Liver (tissue), 9 donors: ENCODE data around the gene ACER2. TPM values are rescaled to one million over a fixed set of nuclear protein-coding genes. Genes with fewer than 3 reads are reported as not detected.

Experiments
- DNase-seq: peaks from one replicate; pipeline ENCODE4 v3.0.0-alpha.2; 2017; ENCODE audit warnings: low spot score
- H3K27ac ChIP-seq, 2 donors: one replicate each; pipeline ENCODE4 v1.7.0; 2013; ENCODE audit warnings: inconsistent platforms in 2 of 2, low read length in 2 of 2, control low read depth in 1 of 2, low read depth in 1 of 2, mild to moderate bottlenecking in 1 of 2
- H3K27me3 ChIP-seq, 4 donors: one replicate each; pipeline versions ENCODE4 v1.6.1 to v1.7.0; 2013; ENCODE audit warnings: low read length in 3 of 4, inconsistent platforms in 1 of 4, mild to moderate bottlenecking in 1 of 4, moderate library complexity in 1 of 4; ENCODE audit not compliant: control insufficient read depth in 4 of 4, insufficient read depth in 4 of 4
- H3K36me3 ChIP-seq, 4 donors: one replicate each; pipeline versions ENCODE4 v1.6.1 to v1.7.0; 2013; ENCODE audit warnings: low read length in 3 of 4, mild to moderate bottlenecking in 3 of 4, low read depth in 1 of 4, moderate library complexity in 1 of 4; ENCODE audit not compliant: control insufficient read depth in 4 of 4, insufficient read depth in 3 of 4
- H3K4me1 ChIP-seq, 4 donors: one replicate each; pipeline versions ENCODE4 v1.6.1 to v1.7.0; 2013; ENCODE audit warnings: low read length in 3 of 4, mild to moderate bottlenecking in 3 of 4, moderate library complexity in 1 of 4; ENCODE audit not compliant: control insufficient read depth in 4 of 4, insufficient read depth in 4 of 4
- H3K4me3 ChIP-seq, 3 donors: one replicate each; pipeline versions ENCODE4 v1.6.1 to v1.7.0; 2013; ENCODE audit warnings: low read length in 3 of 3, control low read depth in 1 of 3, low read depth in 1 of 3, mild to moderate bottlenecking in 1 of 3
- H3K9ac ChIP-seq, 2 donors: one replicate each; pipeline ENCODE4 v1.7.0; 2013; ENCODE audit warnings: low read length in 2 of 2, mild to moderate bottlenecking in 2 of 2, moderate library complexity in 2 of 2, control low read depth in 1 of 2, low read depth in 1 of 2
- H3K9me3 ChIP-seq, 4 donors: one replicate each; pipeline versions ENCODE4 v1.6.1 to v1.7.0; 2013; ENCODE audit warnings: low read length in 3 of 4; ENCODE audit not compliant: control insufficient read depth in 4 of 4
- EGR1 ChIP-seq, 2 donors: IDR thresholded peaks; 2 replicates each; pipeline ENCODE4 v1.6.1; 2016 to 2018; ENCODE audit warnings: antibody characterized with exemption in 2 of 2, low read depth in 2 of 2
- FOXA1 ChIP-seq: IDR thresholded peaks from 2 replicates; pipeline ENCODE4 v1.6.1; 2016; ENCODE audit warnings: antibody characterized with exemption
- FOXA2 ChIP-seq: IDR thresholded peaks from 2 replicates; pipeline ENCODE4 v1.6.1; 2016; ENCODE audit warnings: antibody characterized with exemption
- GABPA ChIP-seq, 2 donors: IDR thresholded peaks in 1 of 2; conservative IDR thresholded peaks in 1 of 2; 2 replicates each; pipeline ENCODE4 v1.6.1; 2016; ENCODE audit warnings: antibody characterized with exemption in 2 of 2, mild to moderate bottlenecking in 1 of 2, moderate library complexity in 1 of 2
- HNF4A ChIP-seq, 2 donors: conservative IDR thresholded peaks; 2 replicates each; pipeline ENCODE4 v1.6.1; 2016; ENCODE audit warnings: antibody characterized with exemption in 2 of 2, mild to moderate bottlenecking in 2 of 2
- HNF4G ChIP-seq: IDR thresholded peaks from 2 replicates; pipeline ENCODE4 v1.6.1; 2016; ENCODE audit warnings: antibody characterized with exemption
- JUND ChIP-seq, 2 donors: IDR thresholded peaks; 2 replicates each; pipeline ENCODE4 v1.6.1; 2016; ENCODE audit warnings: antibody characterized with exemption in 2 of 2
- NR2F2 ChIP-seq: IDR thresholded peaks from 2 replicates; pipeline ENCODE4 v1.6.1; 2016; ENCODE audit warnings: antibody characterized with exemption
- RAD21 ChIP-seq, 2 donors: IDR thresholded peaks; 2 replicates each; pipeline ENCODE4 v1.6.1; 2016; ENCODE audit warnings: antibody characterized with exemption in 2 of 2, mild to moderate bottlenecking in 2 of 2
- RXRA ChIP-seq, 2 donors: IDR thresholded peaks; 2 replicates each; pipeline ENCODE4 v1.6.1; 2017 to 2018; ENCODE audit warnings: antibody characterized with exemption in 2 of 2, mild to moderate bottlenecking in 1 of 2
- SP1 ChIP-seq: IDR thresholded peaks from 2 replicates; pipeline ENCODE4 v1.6.1; 2018; ENCODE audit warnings: antibody characterized with exemption, mild to moderate bottlenecking
- TAF1 ChIP-seq: conservative IDR thresholded peaks from 2 replicates; pipeline ENCODE4 v1.6.1; 2016; ENCODE audit warnings: antibody characterized with exemption, mild to moderate bottlenecking
- YY1 ChIP-seq: IDR thresholded peaks from 2 replicates; pipeline ENCODE4 v1.6.1; 2016; ENCODE audit warnings: antibody characterized with exemption, mild to moderate bottlenecking
- WGBS: extraction: QIAGEN DNeasy Blood & Tissue Kit; methylation state at CpG from one replicate; pipeline ENCODE4 v1.1.7; 2013; 5-methylcytosine and 5-hydroxymethylcytosine counted together
- polyA plus RNA-seq, 2 donors: library from polyadenylated mRNA; stranded (reverse) in 1 of 2; unstranded in 1 of 2; fragments of 200-250 nt in 1 of 2; fragments of >200 nt in 1 of 2; fragmentation: Nextera tagmentation in 1 of 2; extraction: Ambion mirVana in 1 of 2; gene quantifications; one replicate each; pipeline versions ENCODE4 v1.2.1 to v1.2.3, GENCODE V29; 2013 to 2015
- total RNA-seq, 2 donors: library from RNA; depleted of rRNA; stranded (reverse); fragments of >200 nt; gene quantifications; one replicate each; pipeline ENCODE4 v1.2.3, GENCODE V29; 2014
- TF ChIP-seq, protein P1 (sequence below): fragments of 150-350 bp; IDR thresholded peaks from 2 replicates; pipeline ENCODE4 v1.5.1; 2017; ENCODE audit warnings: improper control_type of control experiment, low read depth, low read length; ENCODE audit not compliant: missing input control
- TF ChIP-seq, protein P2 (sequence below): IDR thresholded peaks from 2 replicates; pipeline ENCODE4 v1.6.1; 2016; ENCODE audit warnings: antibody characterized with exemption
- TF ChIP-seq, protein P3 (sequence below): IDR thresholded peaks from 2 replicates; pipeline ENCODE4 v1.6.1; 2016; ENCODE audit warnings: antibody characterized with exemption
- TF ChIP-seq, protein P4 (sequence below): IDR thresholded peaks from 2 replicates; pipeline ENCODE4 v1.6.1; 2016; ENCODE audit warnings: antibody characterized with exemption
- donor health status: healthy.
- donor health status: healthy.
- donor health status: healthy.
- donor health status: healthy.
- donor health status: healthy.

The ACER2 gene
- total and polyA plus RNA-seq, 4 donors: 0.47 to 4.0 (median 1.9) TPM

DNA sequence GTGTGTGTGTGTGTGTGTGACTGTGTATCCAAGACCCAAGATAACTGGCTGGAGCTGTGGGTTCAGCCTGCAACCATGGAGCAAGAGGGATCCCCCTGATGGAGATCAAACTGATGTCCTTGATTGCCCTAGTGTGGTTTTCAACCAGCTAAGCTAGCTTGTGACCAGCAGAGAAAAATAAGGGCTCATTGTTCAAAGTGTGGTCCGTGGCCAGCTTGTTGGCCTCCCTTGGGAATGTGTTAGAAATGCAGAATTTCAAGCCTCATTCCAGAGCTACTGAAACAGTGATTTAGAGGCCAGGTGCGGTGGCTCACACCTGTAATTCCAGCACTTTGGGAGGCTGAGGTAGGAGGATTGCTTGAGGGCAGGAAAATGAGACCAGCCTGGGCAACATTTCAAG is 79.9 kb downstream of the ACER2 start (continued):
- TF ChIP-seq, protein P1, sequence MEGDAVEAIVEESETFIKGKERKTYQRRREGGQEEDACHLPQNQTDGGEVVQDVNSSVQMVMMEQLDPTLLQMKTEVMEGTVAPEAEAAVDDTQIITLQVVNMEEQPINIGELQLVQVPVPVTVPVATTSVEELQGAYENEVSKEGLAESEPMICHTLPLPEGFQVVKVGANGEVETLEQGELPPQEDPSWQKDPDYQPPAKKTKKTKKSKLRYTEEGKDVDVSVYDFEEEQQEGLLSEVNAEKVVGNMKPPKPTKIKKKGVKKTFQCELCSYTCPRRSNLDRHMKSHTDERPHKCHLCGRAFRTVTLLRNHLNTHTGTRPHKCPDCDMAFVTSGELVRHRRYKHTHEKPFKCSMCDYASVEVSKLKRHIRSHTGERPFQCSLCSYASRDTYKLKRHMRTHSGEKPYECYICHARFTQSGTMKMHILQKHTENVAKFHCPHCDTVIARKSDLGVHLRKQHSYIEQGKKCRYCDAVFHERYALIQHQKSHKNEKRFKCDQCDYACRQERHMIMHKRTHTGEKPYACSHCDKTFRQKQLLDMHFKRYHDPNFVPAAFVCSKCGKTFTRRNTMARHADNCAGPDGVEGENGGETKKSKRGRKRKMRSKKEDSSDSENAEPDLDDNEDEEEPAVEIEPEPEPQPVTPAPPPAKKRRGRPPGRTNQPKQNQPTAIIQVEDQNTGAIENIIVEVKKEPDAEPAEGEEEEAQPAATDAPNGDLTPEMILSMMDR: no peak
- TF ChIP-seq TAF1 (no peak), NR2F2 (no peak)
- TF ChIP-seq, protein P2, sequence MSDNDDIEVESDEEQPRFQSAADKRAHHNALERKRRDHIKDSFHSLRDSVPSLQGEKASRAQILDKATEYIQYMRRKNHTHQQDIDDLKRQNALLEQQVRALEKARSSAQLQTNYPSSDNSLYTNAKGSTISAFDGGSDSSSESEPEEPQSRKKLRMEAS: no peak
- TF ChIP-seq, protein P3, sequence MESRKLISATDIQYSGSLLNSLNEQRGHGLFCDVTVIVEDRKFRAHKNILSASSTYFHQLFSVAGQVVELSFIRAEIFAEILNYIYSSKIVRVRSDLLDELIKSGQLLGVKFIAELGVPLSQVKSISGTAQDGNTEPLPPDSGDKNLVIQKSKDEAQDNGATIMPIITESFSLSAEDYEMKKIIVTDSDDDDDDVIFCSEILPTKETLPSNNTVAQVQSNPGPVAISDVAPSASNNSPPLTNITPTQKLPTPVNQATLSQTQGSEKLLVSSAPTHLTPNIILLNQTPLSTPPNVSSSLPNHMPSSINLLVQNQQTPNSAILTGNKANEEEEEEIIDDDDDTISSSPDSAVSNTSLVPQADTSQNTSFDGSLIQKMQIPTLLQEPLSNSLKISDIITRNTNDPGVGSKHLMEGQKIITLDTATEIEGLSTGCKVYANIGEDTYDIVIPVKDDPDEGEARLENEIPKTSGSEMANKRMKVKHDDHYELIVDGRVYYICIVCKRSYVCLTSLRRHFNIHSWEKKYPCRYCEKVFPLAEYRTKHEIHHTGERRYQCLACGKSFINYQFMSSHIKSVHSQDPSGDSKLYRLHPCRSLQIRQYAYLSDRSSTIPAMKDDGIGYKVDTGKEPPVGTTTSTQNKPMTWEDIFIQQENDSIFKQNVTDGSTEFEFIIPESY: no peak

DNA sequence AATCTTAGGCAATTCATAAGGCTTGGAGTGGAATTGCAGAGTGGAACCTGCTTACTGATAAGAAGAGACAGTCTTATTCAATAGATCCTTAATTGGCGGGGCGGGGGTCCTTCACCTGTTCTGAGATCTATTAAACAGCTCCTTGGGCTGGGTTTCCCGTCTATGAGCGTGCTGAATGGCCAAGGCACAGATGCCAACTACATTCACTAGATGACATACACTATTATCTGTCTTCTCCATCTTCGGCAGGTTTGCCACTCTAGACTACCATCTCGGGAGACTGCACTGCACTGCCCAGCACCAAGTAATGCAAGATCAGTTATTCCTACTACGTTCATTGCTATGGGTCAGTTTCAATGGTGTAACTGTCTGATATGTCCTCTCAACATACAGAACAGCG is 81.5 kb downstream of the ACER2 start:
- no peak overlapping the region for H3K9ac ChIP-seq
- H3K27me3 ChIP-seq: no peaks in the 10 kb centered on the region
- H3K9me3 ChIP-seq: no peaks in the 10 kb centered on the region
- no peak overlapping the region for H3K27ac ChIP-seq
- no peak for TF ChIP-seq RAD21 (IDR thresholded peaks at IDR 0.05)
- TF ChIP-seq RXRA (IDR thresholded peaks at IDR 0.05): no peak
- no peak for TF ChIP-seq NR2F2
- TF ChIP-seq FOXA2: no peak
- no peak for TF ChIP-seq EGR1 (IDR thresholded peaks at IDR 0.05; ENCODE audit: low read depth in 2 of 2)
- TF ChIP-seq, protein P4, sequence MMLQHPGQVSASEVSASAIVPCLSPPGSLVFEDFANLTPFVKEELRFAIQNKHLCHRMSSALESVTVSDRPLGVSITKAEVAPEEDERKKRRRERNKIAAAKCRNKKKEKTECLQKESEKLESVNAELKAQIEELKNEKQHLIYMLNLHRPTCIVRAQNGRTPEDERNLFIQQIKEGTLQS: no peak
- TF ChIP-seq JUND (IDR thresholded peaks at IDR 0.05): no peak
- TF ChIP-seq HNF4G: no peak
- TF ChIP-seq FOXA1: no peak
- TF ChIP-seq, protein P1: no peak
- WGBS: 87% methylated on average over 8 of the region's 8 CpGs
- H3K4me1 ChIP-seq: peaks cover 0 to 5% (median 1%) of the 10 kb centered on the region in 4 donors
- DNase-seq: no peak
- H3K4me3 ChIP-seq: no peak overlapping the region
- no peaks in the 10 kb centered on the region for H3K36me3 ChIP-seq

DNA sequence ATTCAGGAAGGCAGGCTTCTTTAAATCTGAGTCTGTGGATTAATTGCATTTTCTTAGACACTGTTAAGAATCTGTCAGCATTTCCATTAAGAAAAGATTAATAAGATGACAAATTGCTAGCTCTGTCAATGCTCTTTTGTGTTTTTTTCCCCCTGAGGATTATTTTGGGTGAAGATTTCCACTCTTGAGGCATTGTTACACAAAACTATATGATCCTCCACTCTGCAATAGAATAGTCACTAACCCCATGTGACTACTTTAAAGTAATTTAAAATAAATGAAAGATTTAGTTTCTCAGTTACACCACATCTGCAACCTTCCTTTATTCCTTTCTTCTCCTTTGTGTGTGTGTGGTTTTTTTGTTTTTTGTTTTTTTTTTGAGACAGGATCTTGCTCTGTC is 82.0 kb downstream of the ACER2 start:
- no peak for DNase-seq
- H3K9ac ChIP-seq: no peak overlapping the region
- H3K27ac ChIP-seq: no peak overlapping the region
- H3K36me3 ChIP-seq: no peaks in the 10 kb centered on the region
- H3K9me3 ChIP-seq: no peaks in the 10 kb centered on the region
- no peaks in the 10 kb centered on the region for H3K27me3 ChIP-seq
- no peak overlapping the region for H3K4me3 ChIP-seq
- peaks cover 0 to 5% (median 1%) of the 10 kb centered on the region in 4 donors for H3K4me1 ChIP-seq
- TF ChIP-seq RXRA (IDR thresholded peaks at IDR 0.05): no peak
- no peak for TF ChIP-seq HNF4A (conservative IDR thresholded peaks at IDR 0.05)
- no peak for TF ChIP-seq NR2F2
- TF ChIP-seq, protein P2: no peak
- no peak for TF ChIP-seq GABPA (IDR thresholded peaks at IDR 0.05 in 1 of 2, conservative IDR thresholded peaks at IDR 0.05 in 1 of 2)
- TF ChIP-seq HNF4G: no peak
- no peak for TF ChIP-seq YY1
- TF ChIP-seq EGR1 (IDR thresholded peaks at IDR 0.05; ENCODE audit: low read depth in 2 of 2): no peak
- no peak for TF ChIP-seq JUND (IDR thresholded peaks at IDR 0.05)
- no peak for TF ChIP-seq SP1
- no peak for TF ChIP-seq TAF1
- TF ChIP-seq FOXA1: no peak
- TF ChIP-seq, protein P4: no peak
- TF ChIP-seq, protein P3: no peak
- no peak for TF ChIP-seq FOXA2
